ENCODE results near the gene GTF2B. TPM values are rescaled to one million over a fixed set of nuclear protein-coding genes. Genes with fewer than 3 reads are reported as not detected.
A peak's percentile ranks its signal among the peaks of the same experiment; 100 is the strongest.

GTF2B gene
- total and polyA plus RNA-seq, 3 donors from 2014 or later, result 25.1 to 32.5 (median 30.1) TPM

GRCh38 chr1:88911161-88911560 lies 19.8 kb upstream of the GTF2B start:
- no peak for DNase-seq
- intact Hi-C loops (cut with DNase I; ENCODE audit: low total_unique reads), result no loop called here

GRCh38 chr1:88910401-88910800 lies 19.0 kb upstream of the GTF2B start:
- Histone ChIP-seq H3K4me3 (no peak overlapping the region), H3K27ac (no peak overlapping the region), H3K27me3 (no peaks in the 10 kb centered on the region), H3K4me1 (no peaks in the 10 kb centered on the region), H3K9me3 (no peaks in the 10 kb centered on the region), H3K36me3 (ENCODE audit: low read depth, missing control alignments) (no peaks in the 10 kb centered on the region)
- WGBS, 2 donors, result 86 to 93% methylated on average over 1 of the region's 1 CpG
- intact Hi-C loops (cut with DNase I; ENCODE audit: low total_unique reads), result no loop called here
- TF ChIP-seq CTCF (IDR thresholded peaks at IDR 0.05) (no peak), POLR2A (IDR thresholded peaks at IDR 0.05) (no peak)
- no peak for DNase-seq

More at GRCh38 chr1:88911161-88911560, 19.8 kb upstream of the GTF2B start:
- no peak overlapping the region for H3K27ac ChIP-seq
- H3K4me3 ChIP-seq, result no peak overlapping the region
- TF ChIP-seq POLR2A (IDR thresholded peaks at IDR 0.05) (no peak), CTCF (IDR thresholded peaks at IDR 0.05) (no peak)
- H3K27me3 ChIP-seq, result no peaks in the 10 kb centered on the region
- H3K9me3 ChIP-seq, result no peaks in the 10 kb centered on the region
- 84 to 85% methylated on average over 9 of the region's 9 CpGs for WGBS, 2 donors
- no peaks in the 10 kb centered on the region for H3K4me1 ChIP-seq
- no peaks in the 10 kb centered on the region for H3K36me3 ChIP-seq (ENCODE audit: low read depth, missing control alignments)

GRCh38 chr1:88900883-88901282 lies 9.5 kb upstream of the GTF2B start:
- H3K4me3 ChIP-seq, result no peak overlapping the region
- no peaks in the 10 kb centered on the region for H3K9me3 ChIP-seq
- intact Hi-C loops (cut with DNase I; ENCODE audit: low total_unique reads), result no loop called here
- WGBS, 2 donors, result 93 to 95% methylated on average over 4 of the region's 4 CpGs
- H3K27ac ChIP-seq, result no peak overlapping the region
- no peaks in the 10 kb centered on the region for H3K4me1 ChIP-seq
- H3K27me3 ChIP-seq, result no peaks in the 10 kb centered on the region
- no peaks in the 10 kb centered on the region for H3K36me3 ChIP-seq (ENCODE audit: low read depth, missing control alignments)
- DNase-seq, result no peak
- no peak for TF ChIP-seq CTCF (IDR thresholded peaks at IDR 0.05)
- TF ChIP-seq POLR2A (IDR thresholded peaks at IDR 0.05), result no peak

- no peak for DNase-seq
- Histone ChIP-seq H3K4me1 (no peaks in the 10 kb centered on the region), H3K36me3 (ENCODE audit: low read depth, missing control alignments) (no peaks in the 10 kb centered on the region), H3K27ac (no peak overlapping the region), H3K27me3 (no peaks in the 10 kb centered on the region), H3K9me3 (no peaks in the 10 kb centered on the region), H3K4me3 (no peak overlapping the region)
- WGBS, 2 donors, result 65 to 77% methylated on average over 4 of the region's 4 CpGs
- TF ChIP-seq CTCF (IDR thresholded peaks at IDR 0.05), result no peak
- TF ChIP-seq POLR2A (IDR thresholded peaks at IDR 0.05), result no peak
- intact Hi-C loops (cut with DNase I; ENCODE audit: low total_unique reads), result no loop called here
Observed at GRCh38 chr1:88897070-88897730, 5.8 kb upstream of the GTF2B start.

GRCh38 chr1:88892357-88892877 lies 1.1 kb upstream of the GTF2B start:
- peak; percentile 68 for DNase-seq
- peak overlapping the region; percentile 89 to 96 for H3K4me3 ChIP-seq
- no peak overlapping the region for H3K27ac ChIP-seq

More at GRCh38 chr1:88892357-88892877, 1.1 kb upstream of the GTF2B start:
- Histone ChIP-seq H3K27me3 (no peaks in the 10 kb centered on the region), H3K4me1 (peaks cover 5% of the 10 kb centered on the region), H3K9me3 (no peaks in the 10 kb centered on the region), H3K36me3 (ENCODE audit: low read depth, missing control alignments) (no peaks in the 10 kb centered on the region)
- WGBS, 2 donors, result 47 to 62% methylated on average over 11 of the region's 11 CpGs
- TF ChIP-seq POLR2A (IDR thresholded peaks at IDR 0.05) (no peak), CTCF (IDR thresholded peaks at IDR 0.05) (no peak)
- intact Hi-C loops (cut with DNase I; ENCODE audit: low total_unique reads), result no loop called here
